ENCODE measurements around the gene B3GNT9.

Gene B3GNT9

GRCh38 chr16:67184995-67185650 lies 34.3 kb upstream of the B3GNT9 start:
- peak; percentile 65 for DNase-seq

GRCh38 chr16:67184453-67184994 lies 33.7 kb upstream of the B3GNT9 start:
- DNase-seq, result no peak

- peak; percentile 85 for DNase-seq
These were observed 33.0 kb upstream of the B3GNT9 start, which contains the start of gene MATCAP1 for GRCh38 chr16:67183627-67184452. MATCAP1 (minus strand) TSS chr16:67183963; CDS start chr16:67180610, 3,353 bp downstream.

GRCh38 chr16:67183284-67183626 lies 32.5 kb upstream of the B3GNT9 start:
- DNase-seq, result no peak

GRCh38 chr16:67182288-67182687 lies 31.5 kb upstream of the B3GNT9 start:
- DNase-seq, result no peak

GRCh38 chr16:67181346-67181745 lies 30.5 kb upstream of the B3GNT9 start:
- no peak for DNase-seq

GRCh38 chr16:67180166-67180565 lies 29.4 kb upstream of the B3GNT9 start:
- DNase-seq, result no peak

GRCh38 chr16:67179421-67180080 lies 28.8 kb upstream of the B3GNT9 start:
- DNase-seq, result no peak

- peak; percentile 87 for DNase-seq
These were observed 27.2 kb upstream of the B3GNT9 start for GRCh38 chr16:67177743-67178699.

GRCh38 chr16:67176662-67177061 lies 25.9 kb upstream of the B3GNT9 start:
- DNase-seq, result no peak

- no peak for DNase-seq
These were observed 24.0 kb upstream of the B3GNT9 start for GRCh38 chr16:67174706-67175231.

GRCh38 chr16:67173808-67174705 lies 23.3 kb upstream of the B3GNT9 start:
- DNase-seq, result peak; percentile 66

GRCh38 chr16:67173323-67173722 lies 22.5 kb upstream of the B3GNT9 start:
- no peak for DNase-seq

- no peak for DNase-seq
These were observed 20.3 kb upstream of the B3GNT9 start for GRCh38 chr16:67170949-67171649.

- DNase-seq, result peak; percentile 78
These were observed 19.6 kb upstream of the B3GNT9 start, which contains the start of gene NOL3 for GRCh38 chr16:67170168-67170948. NOL3 (plus strand) TSS chr16:67170538.

- no peak for DNase-seq
These were observed 18.9 kb upstream of the B3GNT9 start for GRCh38 chr16:67169642-67170167.

- no peak for DNase-seq
These were observed 18.2 kb upstream of the B3GNT9 start for GRCh38 chr16:67169011-67169451.

- no peak for DNase-seq
These were observed 16.8 kb upstream of the B3GNT9 start for GRCh38 chr16:67167588-67167987.

- DNase-seq, result no peak
These were observed 15.9 kb upstream of the B3GNT9 start for GRCh38 chr16:67166598-67167168.
